H9 (cell line): ENCODE results near the gene RSAD1. TPM values are rescaled to one million over a fixed set of nuclear protein-coding genes. Genes with fewer than 3 reads are reported as not detected.

Experiments used
- DNase-seq: peaks from one replicate; pipeline ENCODE4 v3.0.0-alpha.2; 2017
- H2AFZ ChIP-seq: one replicate; pipeline ENCODE4 v1.6.1; 2013; ENCODE audit warnings: mild to moderate bottlenecking, low read length, control low read depth, moderate library complexity
- H2AK5ac ChIP-seq: 2 replicates; pipeline ENCODE4 v1.6.1; 2013; ENCODE audit warnings: low read length, control low read depth, mixed read lengths; ENCODE audit not compliant: insufficient read length
- H2BK120ac ChIP-seq: one replicate; pipeline ENCODE4 v1.6.1; 2013; ENCODE audit warnings: low read depth, mild to moderate bottlenecking, low read length, control low read depth, inconsistent platforms; ENCODE audit not compliant: poor library complexity, severe bottlenecking
- H2BK12ac ChIP-seq: 2 replicates; pipeline ENCODE4 v1.6.1; 2013; ENCODE audit warnings: low read length, control low read depth, mixed read lengths, low read depth; ENCODE audit not compliant: insufficient read length
- H2BK15ac ChIP-seq: 2 replicates; pipeline ENCODE4 v1.6.1; 2013; ENCODE audit warnings: low read depth, low read length, control low read depth
- H2BK20ac ChIP-seq: one replicate; pipeline ENCODE4 v1.6.1; 2013; ENCODE audit warnings: low read depth, mild to moderate bottlenecking, low read length, control low read depth, inconsistent platforms; ENCODE audit not compliant: poor library complexity, severe bottlenecking
- H2BK5ac ChIP-seq: 2 replicates; pipeline ENCODE4 v1.6.1; 2013; ENCODE audit warnings: low read length, control low read depth, mixed read lengths; ENCODE audit not compliant: insufficient read length
- H3K14ac ChIP-seq: 2 replicates; pipeline ENCODE4 v1.6.1; 2013; ENCODE audit warnings: low read length, control low read depth; ENCODE audit not compliant: insufficient read depth
- H3K18ac ChIP-seq: 2 replicates; pipeline ENCODE4 v1.6.1; 2013; ENCODE audit warnings: low read depth, mild to moderate bottlenecking, mixed read lengths, low read length, control low read depth; ENCODE audit not compliant: insufficient read length
- H3K23ac ChIP-seq: 2 replicates; pipeline ENCODE4 v1.6.1; 2013; ENCODE audit warnings: low read length, control low read depth, mixed read lengths, low read depth; ENCODE audit not compliant: insufficient read length
- H3K23me2 ChIP-seq: 2 replicates; pipeline ENCODE4 v1.6.1; 2013; ENCODE audit warnings: low read depth, mild to moderate bottlenecking, mixed read lengths, low read length, control low read depth; ENCODE audit not compliant: insufficient read length, poor library complexity, severe bottlenecking
- H3K27ac ChIP-seq: 2 replicates; pipeline ENCODE4 v1.5.1; 2013; ENCODE audit warnings: low read length, control low read depth, mixed read lengths, low read depth; ENCODE audit not compliant: insufficient read length
- H3K27me3 ChIP-seq: 2 replicates; pipeline ENCODE4 v1.6.1; 2013; ENCODE audit warnings: low read length, control low read depth, inconsistent platforms; ENCODE audit not compliant: insufficient read depth
- H3K4ac ChIP-seq: 2 replicates; pipeline ENCODE4 v1.6.1; 2013; ENCODE audit warnings: low read depth, mild to moderate bottlenecking, control low read depth, inconsistent platforms, low read length, moderate library complexity
- H3K4me1 ChIP-seq: 2 replicates; pipeline ENCODE4 v1.6.1; 2013; ENCODE audit warnings: low read length, control low read depth, inconsistent platforms; ENCODE audit not compliant: insufficient read depth
- H3K4me2 ChIP-seq: 2 replicates; pipeline ENCODE4 v1.6.1; 2013; ENCODE audit warnings: low read length, control low read depth, mixed read lengths; ENCODE audit not compliant: insufficient read length, insufficient read depth
- H3K56ac ChIP-seq: 2 replicates; pipeline ENCODE4 v1.6.1; 2013; ENCODE audit warnings: low read depth, mild to moderate bottlenecking, mixed read lengths, low read length, control low read depth; ENCODE audit not compliant: insufficient read length
- H3K79me1 ChIP-seq: 2 replicates; pipeline ENCODE4 v1.6.1; 2013; ENCODE audit warnings: low read depth, mild to moderate bottlenecking, moderate library complexity, low read length, control low read depth, inconsistent platforms; ENCODE audit not compliant: insufficient read depth, poor library complexity, severe bottlenecking
- H3K79me2 ChIP-seq: 2 replicates; pipeline ENCODE4 v1.6.1; 2013; ENCODE audit warnings: low read length, control low read depth, inconsistent platforms; ENCODE audit not compliant: insufficient read depth
- H3K9ac ChIP-seq: 2 replicates; pipeline ENCODE4 v1.6.1; 2013; ENCODE audit warnings: low read length, control low read depth, mixed read lengths; ENCODE audit not compliant: insufficient read length; ENCODE audit errors: extremely low read depth
- H3K9me3 ChIP-seq: one replicate; pipeline ENCODE4 v1.6.1; 2013; ENCODE audit warnings: low read depth, low read length, inconsistent platforms; ENCODE audit not compliant: control insufficient read depth
- H3T11ph ChIP-seq: one replicate; pipeline ENCODE4 v1.6.1; 2013; ENCODE audit warnings: mild to moderate bottlenecking, low read length, control low read depth, inconsistent platforms
- H4K20me1 ChIP-seq: one replicate; pipeline ENCODE4 v1.6.1; 2013; ENCODE audit not compliant: control insufficient read depth, insufficient read length, insufficient read depth
- H4K5ac ChIP-seq: 2 replicates; pipeline ENCODE4 v1.6.1; 2013; ENCODE audit warnings: low read depth, mild to moderate bottlenecking, mixed read lengths, low read length, control low read depth; ENCODE audit not compliant: insufficient read length
- H4K8ac ChIP-seq: replicated peaks from 2 replicates; pipeline ENCODE4 v1.6.1; 2013; ENCODE audit warnings: low read length, control low read depth, mixed read lengths, low read depth; ENCODE audit not compliant: insufficient read length
- H4K91ac ChIP-seq: 2 replicates; pipeline ENCODE4 v1.6.1; 2013; ENCODE audit warnings: low read depth, mild to moderate bottlenecking, moderate library complexity, mixed read lengths, low read length, control low read depth; ENCODE audit not compliant: insufficient read length
- H3K27ac Mint-ChIP-seq, 3 experiments: 2 replicates in 2 of 3; 3 replicates in 1 of 3; pipeline ENCODE4 v1.8.0; 2020 to 2021; ENCODE audit warnings: mixed read lengths in 3 of 3, mild to moderate bottlenecking in 1 of 3, moderate library complexity in 1 of 3
- H3K27me3 Mint-ChIP-seq: 2 replicates; pipeline ENCODE4 v1.8.0; 2021; ENCODE audit warnings: low read depth, mild to moderate bottlenecking, moderate library complexity, mixed read lengths
- H3K36me3 Mint-ChIP-seq, 3 experiments: 2 replicates in 2 of 3; 3 replicates in 1 of 3; pipeline ENCODE4 v1.8.0; 2020 to 2021; ENCODE audit warnings: low read depth in 3 of 3, mixed read lengths in 3 of 3; ENCODE audit not compliant: insufficient read depth in 1 of 3
- H3K4me1 Mint-ChIP-seq, 2 experiments: 2 replicates each; pipeline ENCODE4 v1.8.0; 2020; ENCODE audit warnings: mixed read lengths in 2 of 2
- H3K4me3 Mint-ChIP-seq, 2 experiments: 2 replicates in 1 of 2; 3 replicates in 1 of 2; pipeline ENCODE4 v1.8.0; 2020 to 2021; ENCODE audit warnings: mild to moderate bottlenecking in 2 of 2, mixed read lengths in 2 of 2, moderate library complexity in 1 of 2
- H3K9me3 Mint-ChIP-seq, 2 experiments: 2 replicates in 1 of 2; 3 replicates in 1 of 2; pipeline ENCODE4 v1.8.0; 2020; ENCODE audit warnings: mild to moderate bottlenecking in 2 of 2, mixed read lengths in 2 of 2, moderate library complexity in 1 of 2
- CTCF ChIP-seq: fragments of 200-600 bp; sonication (generic); conservative IDR thresholded peaks from 3 replicates; pipeline ENCODE4 v1.8.0; 2021; ENCODE audit warnings: antibody characterized with exemption, mild to moderate bottlenecking
- WGBS: extraction: QIAGEN DNeasy Blood & Tissue Kit; methylation state at CpG from one replicate; pipeline ENCODE4 v1.1.7; 2013; ENCODE audit warnings: missing lambda C conversion rate, low lambda C conversion rate, mixed read lengths; ENCODE audit not compliant: insufficient read length; ENCODE audit errors: extremely low coverage; 5-methylcytosine and 5-hydroxymethylcytosine counted together
- total RNA-seq: library from RNA; stranded (reverse); gene quantifications from 2 replicates; pipeline ENCODE4 v1.2.1, GENCODE V29; 2021

RSAD1 gene
- total RNA-seq, 1 experiment from 2014 or later, result 27.9 TPM

DNA sequence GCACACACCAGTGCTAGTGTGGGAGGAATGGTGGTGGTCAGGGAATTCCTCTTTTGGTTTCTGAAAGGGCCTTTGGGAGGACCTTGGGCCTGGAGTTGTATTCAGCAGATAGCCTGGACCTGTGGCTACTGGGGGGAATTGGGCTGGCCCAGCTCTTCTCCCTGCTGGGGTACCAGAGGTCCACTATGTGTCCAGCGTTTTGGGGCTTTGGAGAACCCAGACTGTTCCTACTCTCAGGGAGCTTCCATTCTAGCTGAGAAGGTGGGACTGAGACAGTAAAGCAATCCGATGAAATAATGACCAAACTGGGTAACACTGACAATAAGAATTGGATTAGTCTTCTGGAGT is 56.3 kb downstream of the RSAD1 start:
- no peak overlapping the region for H3K27ac ChIP-seq
- no peak overlapping the region for H3K4ac ChIP-seq
- H4K91ac ChIP-seq, result no peak overlapping the region
- H3K79me2 ChIP-seq, result no peaks in the 10 kb centered on the region
- H3K18ac ChIP-seq, result no peak overlapping the region
- peaks cover 34 to 42% of the 10 kb centered on the region in 2 experiments for H3K4me1 Mint-ChIP-seq
- H3K79me1 ChIP-seq, result no peaks in the 10 kb centered on the region
- H3K4me2 ChIP-seq, result no peak overlapping the region
- no peaks in the 10 kb centered on the region; a peak in 1 of 5 replicates for H3K9me3 Mint-ChIP-seq
- H4K8ac ChIP-seq, result no peak overlapping the region
- H3K4me1 ChIP-seq, result peaks cover 3% of the 10 kb centered on the region; the same call in 1 of the 2 replicates
- H2BK5ac ChIP-seq, result no peak overlapping the region
- no peaks in the 10 kb centered on the region for H3K9me3 ChIP-seq
- no peak overlapping the region for H2AK5ac ChIP-seq
- no peak overlapping the region for H4K5ac ChIP-seq
- H3T11ph ChIP-seq, result no peak overlapping the region
- H2BK12ac ChIP-seq, result no peak overlapping the region
- peak overlapping the region in 1 of 2 experiments; percentile 60; a peak in 3 of 5 replicates for H3K4me3 Mint-ChIP-seq
- H3K9ac ChIP-seq, result no peak overlapping the region
- WGBS, result no CpG with 5 or more reads among the region's 2 CpGs
- H2BK20ac ChIP-seq, result no peak overlapping the region
- TF ChIP-seq CTCF, result no peak
- H3K14ac ChIP-seq, result no peak overlapping the region
- H4K20me1 ChIP-seq, result no peaks in the 10 kb centered on the region
- H2BK120ac ChIP-seq, result no peak overlapping the region
- peaks cover 0 to 5% (median 0%) of the 10 kb centered on the region in 3 experiments; a peak in 3 of 7 replicates for H3K36me3 Mint-ChIP-seq
- H3K27me3 Mint-ChIP-seq, result peaks cover 44% of the 10 kb centered on the region
- H3K27ac Mint-ChIP-seq, result no peak overlapping the region
- H2BK15ac ChIP-seq, result no peak overlapping the region
- no peak overlapping the region for H3K23ac ChIP-seq
- no peak overlapping the region for H3K56ac ChIP-seq
- no peak overlapping the region for H2AFZ ChIP-seq
- no peaks in the 10 kb centered on the region; the same call in 1 of the 2 replicates for H3K27me3 ChIP-seq
- no peak for DNase-seq
- H3K23me2 ChIP-seq, result peaks cover 17% of the 10 kb centered on the region
